Inferior parietal cortex (tissue), 1 donor: Measurements from ENCODE around the gene PPM1A.

Source experiments
- DNase-seq: peaks from one replicate; pipeline ENCODE4 v3.0.0-alpha.2; 2016; ENCODE audit errors: extremely low spot score

Gene PPM1A

DNA sequence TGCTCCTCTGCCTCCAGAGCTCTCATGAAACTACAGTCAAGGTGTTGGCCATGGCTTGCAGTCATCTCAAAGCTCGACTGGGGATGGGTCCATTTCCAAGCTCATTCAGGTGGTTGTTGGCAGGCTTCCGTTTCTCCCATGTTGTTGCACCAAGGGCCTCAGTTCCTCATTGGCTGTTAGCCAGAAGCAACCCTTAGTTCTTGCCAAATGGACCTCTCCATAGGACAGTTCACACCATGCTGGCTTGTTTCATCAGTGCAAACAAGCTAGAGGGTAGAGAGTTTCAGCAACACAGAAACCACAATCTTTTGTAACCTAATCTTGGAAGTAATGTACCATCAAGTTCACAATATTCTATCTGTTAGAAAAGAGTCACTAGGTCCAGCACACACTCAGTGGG, 22.7 kb upstream of the PPM1A start:
- no peak for DNase-seq

DNA sequence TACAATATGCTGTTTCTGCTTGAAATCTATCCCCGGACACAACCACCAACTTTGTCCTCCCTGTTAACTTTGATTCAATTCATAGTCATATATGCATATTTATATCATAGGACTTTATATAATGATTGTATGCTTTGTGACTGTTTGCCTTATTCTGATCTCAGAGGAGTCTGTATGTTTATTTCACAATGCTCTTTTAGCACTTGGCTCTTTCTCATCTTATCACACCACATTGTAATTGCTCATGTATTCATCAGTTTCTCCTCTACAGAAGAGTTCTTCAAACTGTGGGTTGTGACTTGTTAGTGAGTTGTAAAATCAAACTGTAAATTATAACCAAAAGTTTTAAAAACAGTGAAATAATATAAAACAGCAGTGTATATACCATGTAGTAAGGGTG, 21.7 kb upstream of the PPM1A start:
- DNase-seq: no peak

- DNase-seq: no peak
Measured at GRCh38 chr14:60229614-60230013, 19.4 kb upstream of the PPM1A start.

DNA sequence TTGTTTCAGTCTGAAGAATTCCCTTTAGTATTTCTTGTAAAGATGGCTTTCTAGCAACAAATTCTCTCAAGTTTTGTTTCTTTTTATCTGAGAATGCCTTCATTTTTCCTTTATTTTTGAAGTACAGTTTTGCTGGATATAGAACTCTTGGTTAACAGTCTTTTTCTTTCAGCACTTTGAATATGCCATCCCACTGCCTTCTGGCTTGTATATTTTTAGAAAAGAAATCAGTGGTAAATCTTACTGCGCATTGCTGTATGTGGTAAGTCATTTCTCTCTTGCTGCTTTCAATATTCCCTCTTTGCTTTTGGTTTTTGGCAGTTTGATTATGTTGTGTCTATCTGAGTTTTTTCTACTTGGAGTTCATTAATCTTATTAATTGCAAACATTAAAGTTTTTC, 16.8 kb upstream of the PPM1A start:
- no peak for DNase-seq

GRCh38 chr14:60233251-60233650, 15.8 kb upstream of the PPM1A start:
- no peak for DNase-seq

- no peak for DNase-seq
Measured at GRCh38 chr14:60233891-60234290, 15.1 kb upstream of the PPM1A start.

DNA sequence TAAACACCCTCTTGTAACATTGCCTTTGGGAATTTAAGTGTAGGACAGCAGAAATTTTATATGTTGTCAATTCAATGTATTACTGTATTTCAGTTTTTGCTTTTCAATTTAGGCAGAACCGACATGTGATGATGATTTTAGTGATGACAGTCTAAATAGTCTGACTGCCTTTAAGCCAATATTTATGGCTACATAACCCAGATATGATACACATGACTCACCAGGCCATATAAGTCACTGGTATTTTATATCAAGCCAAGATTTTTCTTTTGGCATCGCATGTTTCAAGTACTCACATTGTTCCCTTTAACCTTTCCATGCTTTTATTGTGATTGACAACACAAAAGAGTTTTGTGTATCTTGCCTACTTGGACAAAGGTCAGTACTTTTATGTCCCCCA, 13.6 kb upstream of the PPM1A start:
- DNase-seq: no peak

GRCh38 chr14:60238955-60239354, 10.1 kb upstream of the PPM1A start:
- DNase-seq: no peak

DNA sequence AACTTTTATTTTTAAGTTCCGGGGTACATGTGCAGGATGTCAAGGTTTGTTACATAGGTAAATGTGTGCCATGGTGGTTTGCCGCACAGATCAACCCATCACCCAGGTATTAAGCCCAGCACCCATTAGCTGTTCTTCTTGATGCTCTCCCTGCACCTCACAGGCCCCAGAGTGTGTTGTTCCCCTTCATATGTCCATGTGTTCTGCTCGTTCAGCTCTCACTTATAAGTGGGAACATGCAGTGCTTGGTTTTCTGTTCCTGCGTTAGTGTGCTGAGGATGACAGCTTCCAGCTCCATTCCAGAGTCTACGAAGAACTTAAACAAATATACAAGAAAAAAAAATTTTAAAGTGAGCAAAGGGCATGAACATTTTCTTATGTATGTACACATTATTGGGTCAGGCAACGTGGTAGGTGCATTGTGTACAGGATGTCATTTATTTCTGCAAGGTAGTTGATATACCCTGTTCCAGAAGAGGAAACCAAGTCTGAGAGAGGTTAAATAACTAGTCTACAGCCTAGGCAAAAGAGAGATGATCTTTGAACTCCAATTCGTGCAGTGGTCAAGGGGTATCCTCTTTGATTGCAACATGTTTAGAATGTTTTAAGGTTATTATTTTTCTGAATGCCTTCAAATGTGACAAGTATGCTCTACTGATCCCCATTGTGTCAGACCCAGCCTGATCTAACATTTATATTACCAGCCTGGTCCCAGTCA, 8.7 kb upstream of the PPM1A start:
- no peak for DNase-seq

- DNase-seq: no peak
Measured at GRCh38 chr14:60241091-60241490, 7.9 kb upstream of the PPM1A start.

DNA sequence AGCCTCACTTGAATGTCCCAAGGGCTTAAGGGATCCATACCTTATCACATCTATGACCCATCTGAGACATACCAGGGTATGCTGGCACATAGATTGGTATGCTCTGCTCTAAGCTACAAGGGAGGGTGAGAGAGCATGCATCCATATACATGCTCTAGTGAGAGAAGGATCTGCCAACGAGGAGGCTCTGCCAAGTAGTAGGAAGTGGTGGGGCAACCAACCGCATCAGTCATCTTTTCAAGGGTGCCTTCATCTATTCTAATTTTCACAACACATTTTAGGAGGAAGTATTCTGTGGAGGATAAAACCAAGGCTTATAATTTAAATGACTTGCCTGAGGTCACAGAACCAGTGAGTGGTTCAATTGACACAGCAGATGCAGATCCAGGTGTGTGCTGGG, 6.6 kb upstream of the PPM1A start:
- DNase-seq: no peak

GRCh38 chr14:60245380-60246177, 3.4 kb upstream of the PPM1A start:
- DNase-seq: no peak

DNA sequence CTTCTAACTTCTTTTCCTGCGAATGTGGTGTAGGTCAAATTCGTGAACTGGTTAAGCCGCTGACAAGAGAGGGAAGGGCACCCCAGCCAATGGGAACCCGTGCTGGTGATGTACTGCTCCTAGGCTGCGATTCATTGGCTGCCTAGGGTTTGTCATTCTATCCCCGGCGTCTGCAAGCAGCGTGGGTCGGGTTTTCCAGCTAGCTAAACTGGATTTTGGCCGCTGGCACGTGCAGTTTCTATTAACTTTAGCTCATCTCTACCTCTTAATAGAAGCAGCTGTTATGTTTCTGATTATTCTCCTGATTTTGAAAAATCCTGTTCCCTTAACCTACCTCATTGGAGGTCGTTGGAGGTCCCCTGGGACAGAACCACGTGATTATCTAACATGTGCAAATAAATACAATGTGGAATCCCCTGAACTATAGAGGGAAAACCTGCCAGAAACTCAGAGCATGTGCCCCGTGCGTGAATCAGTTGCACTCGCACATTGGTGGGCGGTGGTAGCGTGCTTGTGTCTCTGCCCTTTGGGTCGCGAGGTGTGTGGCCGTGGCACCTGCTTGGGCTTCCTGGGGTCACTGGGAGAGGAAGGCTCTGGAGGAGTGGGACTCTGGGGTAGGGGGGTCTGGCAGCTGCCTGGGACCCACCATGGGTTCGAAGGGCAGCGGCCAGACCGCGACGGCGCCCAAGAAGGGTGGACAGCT, 876 bp upstream of the PPM1A start:
- DNase-seq: peak; percentile 96

DNA sequence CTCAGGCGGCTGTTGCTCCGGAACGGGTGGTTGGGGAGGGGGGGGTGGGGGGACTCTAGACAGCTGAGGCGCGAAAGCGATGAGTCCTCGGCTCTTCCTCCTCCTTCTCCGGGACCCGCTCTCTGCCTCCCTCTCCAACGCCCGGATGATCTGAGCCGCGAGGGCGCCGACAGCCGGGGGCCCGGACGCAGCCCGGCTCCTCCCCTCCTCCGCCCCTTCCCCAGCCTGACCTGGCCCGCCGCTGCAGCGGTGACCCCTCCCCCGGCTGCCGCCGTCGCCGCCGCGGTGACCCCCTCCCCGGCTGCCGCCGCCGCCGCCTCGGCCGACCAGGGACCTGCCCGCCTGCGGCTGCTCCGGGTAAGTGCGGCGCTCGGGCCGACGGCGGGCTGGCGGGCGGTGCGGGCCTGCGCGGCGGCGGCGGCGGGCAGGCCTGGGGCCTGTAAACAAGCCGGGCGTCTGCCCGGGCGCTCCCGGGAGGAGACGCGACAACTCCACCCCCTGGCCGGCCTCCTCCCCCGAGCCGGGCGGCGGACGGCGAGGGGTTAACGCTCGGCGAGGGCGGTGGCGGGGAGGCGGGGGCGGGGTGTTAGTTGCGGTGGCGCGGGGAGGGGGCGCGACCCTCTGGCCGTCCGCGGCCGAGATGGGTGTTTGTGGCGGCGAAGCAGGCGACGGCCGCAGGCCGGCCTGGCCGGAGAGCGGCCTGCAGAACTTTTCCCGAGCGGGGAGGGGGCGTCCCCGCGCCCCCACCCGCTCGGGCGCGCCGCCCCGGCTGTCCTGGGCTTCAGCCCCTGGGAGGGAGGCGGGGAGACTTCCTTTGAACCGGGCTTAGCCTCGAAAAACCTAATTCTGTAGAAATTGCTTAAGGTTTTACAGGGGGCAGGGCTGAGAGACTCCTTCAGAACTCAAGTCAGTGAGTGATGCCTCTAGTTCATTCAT, 568 bp downstream of the PPM1A start:
- peak; percentile 22 for DNase-seq

DNA sequence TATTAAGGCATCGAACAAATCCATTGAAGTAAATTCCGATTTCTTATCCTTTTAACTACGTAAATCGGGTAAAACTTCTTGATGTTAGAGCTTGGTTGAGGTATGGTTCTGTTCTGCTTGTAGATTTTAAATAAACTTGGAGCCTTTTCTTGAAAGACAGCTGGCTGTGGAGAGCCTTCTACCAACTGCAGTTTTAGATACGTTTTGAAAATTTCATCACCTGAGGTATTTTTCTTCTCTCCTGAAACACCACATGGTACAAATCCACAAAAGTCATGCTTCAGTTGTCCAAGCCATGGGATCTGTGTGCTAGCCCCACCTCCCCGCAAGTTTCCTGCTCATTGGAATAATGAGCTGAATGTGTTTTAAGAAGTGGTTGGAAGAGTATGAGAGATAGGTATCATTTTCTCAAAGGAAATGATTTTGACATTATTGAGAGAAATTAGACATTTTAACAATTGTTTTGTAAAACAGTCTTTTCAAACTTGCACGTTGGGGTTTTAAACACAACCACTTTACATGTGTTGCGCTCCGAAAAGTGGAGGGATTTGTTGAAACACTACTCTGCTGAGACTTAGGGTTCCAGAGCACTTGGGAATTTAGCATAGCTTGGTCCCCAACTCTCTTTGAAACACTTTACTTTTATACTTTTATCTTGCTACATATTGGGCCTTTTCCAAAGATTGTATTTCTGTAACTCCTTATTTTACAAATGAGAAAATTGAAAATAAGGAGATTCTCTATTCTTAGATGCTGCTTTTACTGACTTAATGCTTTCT, 1.4 kb downstream of the PPM1A start:
- DNase-seq: peak; percentile 28

DNA sequence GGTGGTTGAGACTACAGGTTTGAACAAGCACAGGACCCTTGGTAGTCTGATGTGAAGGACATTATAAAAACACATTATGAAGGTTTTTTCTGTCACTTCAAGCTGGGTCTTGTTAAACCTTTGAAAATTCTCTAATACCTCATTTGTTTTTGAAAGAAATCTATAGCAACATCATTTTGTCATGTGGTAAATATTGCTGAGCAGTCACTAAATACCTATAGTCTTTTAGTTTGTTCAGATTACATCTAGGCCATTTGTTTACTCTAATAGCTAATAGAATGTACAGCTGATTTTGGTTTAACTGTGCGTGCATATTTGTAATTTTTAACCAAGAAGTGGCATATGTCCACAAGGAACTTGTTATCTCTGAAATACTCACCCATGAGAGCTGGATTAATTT, 2.9 kb downstream of the PPM1A start:
- DNase-seq: no peak

- no peak for DNase-seq
Measured at GRCh38 chr14:60252630-60253029, 3.6 kb downstream of the PPM1A start.

DNA sequence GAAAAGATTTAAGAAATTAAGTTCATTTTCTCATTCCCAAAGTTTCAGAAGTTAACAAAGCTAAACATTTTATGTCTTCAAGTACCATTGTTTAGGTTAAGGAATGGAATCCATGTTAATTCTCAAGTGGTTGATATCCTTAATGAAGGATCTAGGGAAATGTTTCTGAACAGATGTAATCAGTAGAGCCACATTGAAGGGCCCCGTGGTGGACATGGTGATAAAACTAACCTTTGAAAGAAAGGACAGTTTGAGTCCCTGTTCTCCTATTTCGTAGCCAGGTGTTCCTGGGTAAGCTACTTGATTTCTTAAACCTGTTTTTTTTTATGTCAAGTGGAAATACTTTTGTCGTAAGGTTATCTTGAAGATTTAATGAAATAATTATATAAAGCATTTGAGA, 4.6 kb downstream of the PPM1A start:
- DNase-seq: no peak

DNA sequence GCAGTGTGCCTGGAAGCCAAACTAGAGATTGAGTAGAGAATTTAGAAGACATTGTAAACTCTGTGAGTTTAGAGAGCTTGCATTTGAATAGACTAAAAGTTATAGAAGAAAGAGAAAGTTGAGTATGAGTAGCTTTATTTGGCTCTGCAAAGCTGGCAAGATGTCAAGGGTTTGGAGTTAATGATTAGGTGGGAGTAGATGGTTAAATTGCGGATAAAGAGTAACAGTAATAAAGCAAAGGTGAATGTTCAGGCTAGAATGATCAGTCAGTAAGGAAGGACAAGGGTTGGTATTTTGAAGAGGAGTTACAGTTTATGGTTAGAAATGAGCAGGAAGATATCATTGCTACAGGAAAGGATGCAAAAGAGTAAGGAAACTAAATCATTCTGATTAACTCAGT, 5.2 kb downstream of the PPM1A start:
- no peak for DNase-seq

DNA sequence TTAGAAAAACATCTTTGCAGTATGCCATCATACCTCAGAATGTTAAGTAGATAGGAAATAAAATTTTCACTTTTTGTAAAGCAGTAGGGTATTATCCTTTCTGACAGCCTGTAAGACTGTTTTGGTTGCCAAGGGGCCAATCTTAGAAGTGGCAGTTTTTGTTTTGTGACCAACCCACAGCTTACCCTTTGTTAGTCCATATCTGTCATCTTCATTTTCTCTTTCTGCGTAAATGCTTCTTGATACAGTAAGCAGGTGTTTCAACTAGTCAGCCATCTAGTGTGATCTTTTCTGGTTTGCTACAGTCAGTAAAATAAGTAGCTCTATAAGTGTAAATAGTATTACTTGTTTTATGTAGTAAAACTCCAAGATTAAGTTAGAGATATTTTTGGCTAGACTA, 8.8 kb downstream of the PPM1A start:
- DNase-seq: no peak

DNA sequence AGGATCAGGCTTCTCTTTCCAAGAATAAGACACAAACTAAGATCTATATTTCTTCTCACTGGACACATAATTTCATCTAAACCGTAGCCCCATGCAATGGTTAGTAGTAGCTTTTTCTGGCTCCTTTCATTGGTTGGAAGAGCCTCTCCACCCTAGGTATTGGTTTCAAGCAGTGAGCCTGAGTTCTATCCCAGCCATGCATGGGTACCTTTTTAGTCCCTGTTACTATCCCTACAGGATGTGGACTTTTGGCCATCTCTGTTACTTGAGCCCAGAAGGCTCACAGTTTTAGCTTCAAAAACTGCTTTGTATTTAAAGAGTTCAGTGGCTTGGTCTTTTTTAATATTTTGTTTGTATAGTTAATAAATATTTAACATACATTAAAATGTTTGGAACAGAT, 16.1 kb downstream of the PPM1A start:
- DNase-seq: no peak
